Caco-2 (cell line): ENCODE data around the gene TRIML2. TPM values are rescaled to one million over a fixed set of nuclear protein-coding genes. Genes with fewer than 3 reads are reported as not detected.
"Not testable (repeated sequence)": the region's sequence is repeated elsewhere in the genome, so short reads cannot be mapped to it uniquely, and the experiment has no call there.

ENCODE experiments used
- BruUV-seq: library from RNA; stranded (reverse); fragments of 400-500 nt; replicated peaks from 2 replicates; lab custom pipeline; 2021; lab: Mats Ljungman, UMichigan
- CTCF ChIA-PET: fragments of 300-600 bp; sonication (Branson Sonifier 250); formaldehyde crosslinking; loops from one replicate; lab custom pipeline; 2022; ENCODE audit warnings: antibody characterized with exemption; lab: Charles Lee
- POLR2A ChIA-PET: fragments of 300-600 bp; sonication (Branson Sonifier 250); formaldehyde crosslinking; loops from one replicate; lab custom pipeline; 2022; ENCODE audit warnings: antibody characterized with exemption; lab: Charles Lee
- DNase-seq, 2 experiments: peaks; one replicate each; pipeline versions ENCODE4 v3.0.0 to v3.0.0-alpha.2; 2020 to 2022
- H3K27me3 ChIP-seq: replicated peaks from 2 replicates; pipeline ENCODE4 v1.6.0; 2011; ENCODE audit warnings: low read length; ENCODE audit not compliant: control insufficient read depth, insufficient read depth
- H3K36me3 ChIP-seq: 2 replicates; pipeline ENCODE4 v1.5.1; 2011; ENCODE audit warnings: low read length; ENCODE audit not compliant: control insufficient read depth, insufficient read depth
- H3K4me1 ChIP-seq: fragments of 250-450 bp; sonication (Bioruptor Pico); 2 replicates; pipeline ENCODE4 v1.5.1; 2020; ENCODE audit warnings: mild to moderate bottlenecking
- H3K4me3 ChIP-seq: 2 replicates; pipeline ENCODE4 v1.5.1; 2011; ENCODE audit warnings: low read depth, mild to moderate bottlenecking, control low read depth, low read length
- H3K9me3 ChIP-seq: fragments of 250-450 bp; sonication (Bioruptor Pico); 2 replicates; pipeline ENCODE4 v1.5.1; 2020; ENCODE audit warnings: mild to moderate bottlenecking, moderate library complexity
- H3K27ac Mint-ChIP-seq: one replicate; pipeline ENCODE4 v1.8.0; 2022; ENCODE audit warnings: mixed read lengths; ENCODE audit not compliant: unreplicated experiment
- H3K27me3 Mint-ChIP-seq: one replicate; pipeline ENCODE4 v1.8.0; 2022; ENCODE audit warnings: mixed read lengths; ENCODE audit not compliant: insufficient read depth, unreplicated experiment
- H3K36me3 Mint-ChIP-seq: one replicate; pipeline ENCODE4 v1.8.0; 2022; ENCODE audit warnings: mild to moderate bottlenecking, mixed read lengths; ENCODE audit not compliant: insufficient read depth, unreplicated experiment
- H3K4me1 Mint-ChIP-seq: one replicate; pipeline ENCODE4 v1.8.0; 2022; ENCODE audit warnings: low read depth, mixed read lengths; ENCODE audit not compliant: unreplicated experiment
- H3K4me3 Mint-ChIP-seq: one replicate; pipeline ENCODE4 v1.8.0; 2022; ENCODE audit warnings: mild to moderate bottlenecking, moderate library complexity, mixed read lengths; ENCODE audit not compliant: unreplicated experiment
- H3K9me3 Mint-ChIP-seq: one replicate; pipeline ENCODE4 v1.8.0; 2022; ENCODE audit warnings: mixed read lengths; ENCODE audit not compliant: unreplicated experiment
- intact Hi-C: fragments of 100-400 bp; cut with micrococcal nuclease; formaldehyde crosslinking; loops from one replicate; pipeline ENCODE4 v1.10.0; 2022; ENCODE audit not compliant: unreplicated experiment
- total RNA-seq: library from RNA; stranded (reverse); gene quantifications from 2 replicates; pipeline ENCODE4 v1.2.3, GENCODE V29; 2022
- TF ChIP-seq, protein P1 (sequence below), 2 experiments: fragments of 200-600 bp in 1 of 2; IDR thresholded peaks; 1 replicate in 1 of 2; 2 replicates in 1 of 2; pipeline versions ENCODE4 v1.5.1 to v1.8.0; 2011 to 2022; ENCODE audit warnings: antibody characterized with exemption in 1 of 2, control low read depth in 1 of 2, inconsistent platforms in 1 of 2, low read depth in 1 of 2, low read length in 1 of 2, mild to moderate bottlenecking in 1 of 2, moderate library complexity in 1 of 2; ENCODE audit not compliant: insufficient read depth in 1 of 2, severe bottlenecking in 1 of 2, unreplicated experiment in 1 of 2

TRIML2 gene
- total RNA-seq, 1 experiment from 2014 or later, result 2.2 TPM

GRCh38 chr4:188046657-188047056 lies 62.7 kb downstream of the TRIML2 start:
- Mint-ChIP-seq H3K4me3 (no peak overlapping the region), H3K27ac (no peak overlapping the region), H3K4me1 (no peaks in the 10 kb centered on the region), H3K36me3 (no peaks in the 10 kb centered on the region), H3K27me3 (no peaks in the 10 kb centered on the region), H3K9me3 (no peaks in the 10 kb centered on the region)
- DNase-seq, result no peak
- intact Hi-C loops, result no loop called here
- ChIA-PET POLR2A (no interaction called here), CTCF (no interaction called here)
- H3K4me3 ChIP-seq, result no peak overlapping the region
- TF ChIP-seq, protein P1, sequence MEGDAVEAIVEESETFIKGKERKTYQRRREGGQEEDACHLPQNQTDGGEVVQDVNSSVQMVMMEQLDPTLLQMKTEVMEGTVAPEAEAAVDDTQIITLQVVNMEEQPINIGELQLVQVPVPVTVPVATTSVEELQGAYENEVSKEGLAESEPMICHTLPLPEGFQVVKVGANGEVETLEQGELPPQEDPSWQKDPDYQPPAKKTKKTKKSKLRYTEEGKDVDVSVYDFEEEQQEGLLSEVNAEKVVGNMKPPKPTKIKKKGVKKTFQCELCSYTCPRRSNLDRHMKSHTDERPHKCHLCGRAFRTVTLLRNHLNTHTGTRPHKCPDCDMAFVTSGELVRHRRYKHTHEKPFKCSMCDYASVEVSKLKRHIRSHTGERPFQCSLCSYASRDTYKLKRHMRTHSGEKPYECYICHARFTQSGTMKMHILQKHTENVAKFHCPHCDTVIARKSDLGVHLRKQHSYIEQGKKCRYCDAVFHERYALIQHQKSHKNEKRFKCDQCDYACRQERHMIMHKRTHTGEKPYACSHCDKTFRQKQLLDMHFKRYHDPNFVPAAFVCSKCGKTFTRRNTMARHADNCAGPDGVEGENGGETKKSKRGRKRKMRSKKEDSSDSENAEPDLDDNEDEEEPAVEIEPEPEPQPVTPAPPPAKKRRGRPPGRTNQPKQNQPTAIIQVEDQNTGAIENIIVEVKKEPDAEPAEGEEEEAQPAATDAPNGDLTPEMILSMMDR (IDR thresholded peaks at IDR 0.05; ENCODE audit: insufficient read depth in 1 of 2, low read depth in 1 of 2, low read length in 1 of 2, severe bottlenecking in 1 of 2, unreplicated experiment in 1 of 2), result no peak
- no peaks in the 10 kb centered on the region for H3K27me3 ChIP-seq
- no peaks in the 10 kb centered on the region for H3K36me3 ChIP-seq
- H3K9me3 ChIP-seq, result no peaks in the 10 kb centered on the region
- BruUV-seq, result no TSS peak
- H3K4me1 ChIP-seq, result no peaks in the 10 kb centered on the region

DNA sequence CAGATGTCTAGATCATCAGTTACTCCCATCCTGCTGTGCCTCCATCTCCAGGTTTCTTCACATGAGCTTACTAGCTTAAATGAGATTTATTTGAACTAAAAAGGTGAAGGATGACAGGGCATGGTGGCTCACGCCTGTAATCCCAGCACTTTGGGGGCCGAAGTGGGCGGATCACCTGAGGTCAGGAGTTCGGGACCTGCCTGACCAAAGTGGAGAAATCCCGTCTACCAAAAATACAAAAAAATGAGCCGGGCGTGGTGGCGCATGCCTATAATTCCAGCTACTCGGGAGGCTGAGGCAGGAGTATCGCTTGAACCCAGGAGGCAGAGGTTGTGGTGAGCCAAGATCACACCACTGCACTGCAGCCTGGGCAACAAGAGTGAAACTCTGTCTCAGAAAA lies 63.9 kb downstream of the TRIML2 start:
- CTCF ChIA-PET, H3K36me3 ChIP-seq, intact Hi-C loops, H3K9me3 ChIP-seq, H3K36me3 Mint-ChIP-seq, H3K4me3 ChIP-seq, DNase-seq, H3K9me3 Mint-ChIP-seq, H3K27ac Mint-ChIP-seq, H3K4me3 Mint-ChIP-seq, H3K4me1 Mint-ChIP-seq, H3K27me3 ChIP-seq, H3K27me3 Mint-ChIP-seq, H3K4me1 ChIP-seq, BruUV-seq, POLR2A ChIA-PET: not testable (repeated sequence)

- H3K9me3 ChIP-seq, result no peaks in the 10 kb centered on the region
- intact Hi-C loops, result no loop called here
- ChIA-PET POLR2A (no interaction called here), CTCF (no interaction called here)
- no peaks in the 10 kb centered on the region for H3K36me3 Mint-ChIP-seq
- DNase-seq, result no peak
- H3K27me3 Mint-ChIP-seq, result no peaks in the 10 kb centered on the region
- no TSS peak for BruUV-seq
- H3K4me1 Mint-ChIP-seq, result no peaks in the 10 kb centered on the region
- H3K4me1 ChIP-seq, result no peaks in the 10 kb centered on the region
- no peaks in the 10 kb centered on the region for H3K36me3 ChIP-seq
- TF ChIP-seq, protein P1 (IDR thresholded peaks at IDR 0.05; ENCODE audit: insufficient read depth in 1 of 2, low read depth in 1 of 2, low read length in 1 of 2, severe bottlenecking in 1 of 2, unreplicated experiment in 1 of 2), result no peak
- H3K9me3 Mint-ChIP-seq, result no peaks in the 10 kb centered on the region
- H3K27ac Mint-ChIP-seq, result no peak overlapping the region
- no peaks in the 10 kb centered on the region for H3K27me3 ChIP-seq
- H3K4me3 Mint-ChIP-seq, result no peak overlapping the region
- no peak overlapping the region for H3K4me3 ChIP-seq
Measured at GRCh38 chr4:188043154-188043553, 66.2 kb downstream of the TRIML2 start.

- no peak for DNase-seq
- POLR2A ChIA-PET, result no interaction called here
- CTCF ChIA-PET, result interaction anchor here (0.6 kb wide), 1 partner anchor 83 kb away, joined by 3 read pairs; no protein-coding TSS in a partner anchor
- Histone ChIP-seq H3K4me3 (no peak overlapping the region), H3K4me1 (no peaks in the 10 kb centered on the region), H3K36me3 (no peaks in the 10 kb centered on the region), H3K9me3 (no peaks in the 10 kb centered on the region), H3K27me3 (no peaks in the 10 kb centered on the region)
- no peaks in the 10 kb centered on the region for H3K27me3 Mint-ChIP-seq
- H3K36me3 Mint-ChIP-seq, result no peaks in the 10 kb centered on the region
- no peak overlapping the region for H3K27ac Mint-ChIP-seq
- BruUV-seq, result no TSS peak
- no peaks in the 10 kb centered on the region for H3K4me1 Mint-ChIP-seq
- no peaks in the 10 kb centered on the region for H3K9me3 Mint-ChIP-seq
- TF ChIP-seq, protein P1 (IDR thresholded peaks at IDR 0.05; ENCODE audit: insufficient read depth in 1 of 2, low read depth in 1 of 2, low read length in 1 of 2, severe bottlenecking in 1 of 2, unreplicated experiment in 1 of 2), result no peak
- intact Hi-C loops, result no loop called here
- no peak overlapping the region for H3K4me3 Mint-ChIP-seq
Measured at GRCh38 chr4:188042191-188042590, 67.2 kb downstream of the TRIML2 start.
